HepG2 (cell line): ENCODE data around the gene AKAP1. TPM values are rescaled to one million over a fixed set of nuclear protein-coding genes. Genes with fewer than 3 reads are reported as not detected.

ENCODE experiments used
- ARID2 ChIP-seq: sonication (generic); formaldehyde crosslinking; IDR thresholded peaks from 2 replicates; pipeline ENCODE4 v1.8.1; 2022; ENCODE audit warnings: mild to moderate bottlenecking, missing genetic modification reagents, borderline replicate concordance
- ELF1 ChIP-seq: sonication (generic); formaldehyde crosslinking; IDR thresholded peaks from 2 replicates; pipeline ENCODE4 v1.4.0; 2020; ENCODE audit warnings: missing genetic modification reagents
- GLI4 ChIP-seq: sonication (generic); formaldehyde crosslinking; IDR thresholded peaks from 2 replicates; pipeline ENCODE4 v1.5.1; 2020; ENCODE audit warnings: missing genetic modification reagents, mild to moderate bottlenecking, moderate library complexity, borderline replicate concordance
- LCORL ChIP-seq, 2 experiments: fragments of 450-650 bp in 1 of 2; sonication (generic) in 1 of 2; formaldehyde crosslinking in 1 of 2; IDR thresholded peaks; 2 replicates each; pipeline versions ENCODE4 v1.5.0 to v1.6.1; 2017 to 2020; ENCODE audit warnings: antibody characterized with exemption in 1 of 2, missing genetic modification reagents in 1 of 2
- NFE2L2 ChIP-seq: fragments of 150-350 bp; IDR thresholded peaks from 2 replicates; pipeline ENCODE4 v1.6.1; 2014; ENCODE audit warnings: low read length
- TCF7L2 ChIP-seq: IDR thresholded peaks from 2 replicates; pipeline ENCODE4 v1.6.1; 2011; ENCODE audit warnings: mild to moderate bottlenecking, low read depth, low read length, moderate library complexity
- ZNF136 ChIP-seq: sonication (generic); formaldehyde crosslinking; IDR thresholded peaks from 2 replicates; pipeline ENCODE4 v1.8.1; 2022; ENCODE audit warnings: low read depth, mild to moderate bottlenecking, moderate library complexity, missing genetic modification reagents
- ZNF20 ChIP-seq: sonication (generic); formaldehyde crosslinking; IDR thresholded peaks from 2 replicates; pipeline ENCODE4 v1.4.0; 2020; ENCODE audit warnings: mild to moderate bottlenecking, moderate library complexity, missing genetic modification reagents
- ZNF282 ChIP-seq: fragments of 450-650 bp; IDR thresholded peaks from 2 replicates; pipeline ENCODE4 v1.6.1; 2018; ENCODE audit not compliant: partially characterized antibody
- ZNF383 ChIP-seq: sonication (generic); formaldehyde crosslinking; IDR thresholded peaks from 2 replicates; pipeline ENCODE4 v1.4.0; 2020; ENCODE audit warnings: missing genetic modification reagents, mild to moderate bottlenecking, borderline replicate concordance
- ZNF510 ChIP-seq: sonication (generic); formaldehyde crosslinking; IDR thresholded peaks from 2 replicates; pipeline ENCODE4 v1.4.0; 2020; ENCODE audit warnings: low read depth, mild to moderate bottlenecking, missing genetic modification reagents
- ZNF777 ChIP-seq: sonication (generic); formaldehyde crosslinking; IDR thresholded peaks from 2 replicates; pipeline ENCODE4 v1.4.0; 2020; ENCODE audit warnings: missing genetic modification reagents
- ZSCAN12 ChIP-seq: sonication (generic); formaldehyde crosslinking; IDR thresholded peaks from 2 replicates; pipeline ENCODE4 v1.9.0; 2021; ENCODE audit warnings: mild to moderate bottlenecking, missing genetic modification reagents
- polyA plus RNA-seq, 8 experiments: library from polyadenylated mRNA; depleted of rRNA in 3 of 8; stranded (reverse) in 7 of 8; unstranded in 1 of 8; fragments of >200 nt; fragmentation: Illumina TruSeq in 4 of 8; extraction: Trizol in 4 of 8; gene quantifications; 2 replicates each; pipeline versions ENCODE4 v1.2.1 to v1.2.3, GENCODE V29; 2011 to 2016; ENCODE audit warnings: low read depth in 4 of 8, missing spikeins in 1 of 8, mixed read lengths in 1 of 8; ENCODE audit not compliant: insufficient read depth in 1 of 8
- total RNA-seq, 5 experiments: library from RNA; depleted of rRNA; stranded (reverse); fragments of >200 nt; fragmentation: Illumina TruSeq; extraction: Trizol; gene quantifications; 2 replicates each; pipeline ENCODE4 v1.2.3, GENCODE V29; 2016; ENCODE audit warnings: low read depth in 1 of 5
- TF ChIP-seq, protein P1 (sequence below): sonication (generic); formaldehyde crosslinking; IDR thresholded peaks from 2 replicates; pipeline ENCODE4 v1.4.0; 2020; ENCODE audit warnings: missing genetic modification reagents; ENCODE audit errors: not compliant biosample characterization

The AKAP1 gene
- total and polyA plus RNA-seq, 2 of the 13 experiments (the other 11 are each of a cell fraction or from before 2014, with no cell fraction given) = 101 to 131 TPM

DNA sequence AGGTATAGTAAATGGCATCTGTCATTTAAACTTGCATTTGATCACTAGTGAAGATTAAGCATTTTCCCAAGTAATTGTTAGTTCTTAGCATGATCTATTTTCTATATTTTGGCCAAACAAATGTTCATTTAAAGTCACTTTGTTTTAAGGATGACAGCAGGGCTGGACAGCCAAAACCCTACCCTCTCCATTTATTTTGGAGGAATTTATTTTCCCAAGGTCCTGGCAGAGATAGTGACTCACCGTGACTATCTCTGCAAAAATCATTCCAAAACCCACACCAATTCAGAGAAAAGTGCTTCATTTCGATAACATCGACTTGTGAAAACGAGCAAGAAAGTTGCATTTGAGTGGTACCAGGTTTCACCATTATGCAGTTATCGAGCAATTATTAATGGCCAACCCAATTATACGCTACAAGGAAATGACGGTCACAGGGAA lies 665 bp upstream of the AKAP1 start (continued):
- 0 out of 2 replicates have a peak, but pooled peaks have one; percentile 72 for TF ChIP-seq ZNF136 (CRISPR knock-in tag)
- peak; percentile 83; the same call in 1 of the 2 replicates for TF ChIP-seq ZNF383 (CRISPR knock-in tag)
- no peak for TF ChIP-seq ZNF282
- 0 out of 2 replicates have a peak, but pooled peaks have one; percentile 35 for TF ChIP-seq ZNF510 (CRISPR knock-in tag)
- peak; percentile 54; the same call in 1 of the 2 replicates for TF ChIP-seq GLI4 (CRISPR knock-in tag)
- TF ChIP-seq ZNF777 (CRISPR knock-in tag) = no peak
- no peak for TF ChIP-seq NFE2L2
- TF ChIP-seq ZNF20 (CRISPR knock-in tag) = 0 out of 2 replicates have a peak, but pooled peaks have one; percentile 9
- TF ChIP-seq LCORL (IDR thresholded peaks at IDR 0.05) = 0 out of 2 replicates have a peak, but pooled peaks have one; percentile 24
- TF ChIP-seq LCORL (CRISPR knock-in tag; IDR thresholded peaks at IDR 0.05) = no peak
- TF ChIP-seq ELF1 (CRISPR knock-in tag) = no peak
- TF ChIP-seq ARID2 (CRISPR knock-in tag) = peak; percentile 31; the same call in 1 of the 2 replicates
- no peak for TF ChIP-seq TCF7L2
- TF ChIP-seq ZSCAN12 (CRISPR knock-in tag) = no peak
- TF ChIP-seq, protein P1, sequence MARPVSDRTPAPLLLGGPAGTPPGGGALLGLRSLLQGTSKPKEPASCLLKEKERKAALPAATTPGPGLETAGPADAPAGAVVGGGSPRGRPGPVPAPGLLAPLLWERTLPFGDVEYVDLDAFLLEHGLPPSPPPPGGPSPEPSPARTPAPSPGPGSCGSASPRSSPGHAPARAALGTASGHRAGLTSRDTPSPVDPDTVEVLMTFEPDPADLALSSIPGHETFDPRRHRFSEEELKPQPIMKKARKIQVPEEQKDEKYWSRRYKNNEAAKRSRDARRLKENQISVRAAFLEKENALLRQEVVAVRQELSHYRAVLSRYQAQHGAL (CRISPR knock-in tag) = no peak
- TF ChIP-seq, all 625 proteins: peak for 16
